HG03139 (cell line): ENCODE measurements around the gene NELFA.

Experiments used
- ATAC-seq: cut with Tn5 transposase; IDR thresholded peaks from one replicate; pipeline ENCODE4 v1.9.1; 2021; ENCODE audit not compliant: unreplicated experiment

The NELFA gene

DNA sequence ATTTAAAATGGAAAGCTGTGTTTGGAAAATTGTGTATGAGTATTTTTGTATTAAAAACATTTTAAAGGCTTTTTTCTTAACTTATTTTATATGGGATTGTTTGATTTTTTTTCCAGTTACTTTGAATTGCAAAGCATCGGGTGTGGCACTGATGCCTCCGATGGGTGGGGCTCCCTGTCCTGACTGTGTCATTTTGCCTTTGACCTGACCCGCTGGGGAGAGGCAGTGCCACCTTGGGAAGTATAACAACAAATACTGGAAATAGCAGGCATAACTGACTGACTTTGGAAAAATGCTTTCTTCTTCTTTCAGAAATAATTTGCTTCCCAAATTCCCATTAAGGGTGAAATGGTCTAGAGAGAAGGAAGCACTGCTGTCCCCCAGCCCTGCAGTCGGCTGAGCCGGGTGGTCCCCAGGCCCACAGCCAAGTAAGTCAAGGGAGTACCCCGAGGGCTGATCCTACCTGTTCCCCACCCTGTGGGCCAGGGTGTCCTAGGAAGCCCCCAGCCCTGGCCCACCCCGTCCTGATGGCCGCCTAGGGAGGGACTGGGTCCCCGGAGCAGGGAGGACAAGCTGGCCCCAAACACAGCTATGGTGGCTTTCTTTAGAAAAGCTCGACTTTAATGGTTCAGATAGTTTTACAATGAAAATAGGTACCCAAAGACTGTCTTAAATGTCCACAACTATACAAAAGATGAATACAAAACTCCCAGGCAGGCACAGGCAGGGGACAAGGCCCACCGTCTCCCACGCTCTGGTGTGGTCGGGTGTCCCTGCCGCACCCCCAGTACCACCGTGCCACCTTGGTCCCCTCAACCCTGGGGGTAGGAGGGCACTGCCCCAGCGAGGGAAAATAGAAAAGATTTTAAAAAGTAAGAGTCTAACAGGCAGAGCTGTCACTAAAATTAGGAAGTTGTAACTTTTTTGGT, 26.4 kb downstream of the NELFA start:
- no peak for ATAC-seq

DNA sequence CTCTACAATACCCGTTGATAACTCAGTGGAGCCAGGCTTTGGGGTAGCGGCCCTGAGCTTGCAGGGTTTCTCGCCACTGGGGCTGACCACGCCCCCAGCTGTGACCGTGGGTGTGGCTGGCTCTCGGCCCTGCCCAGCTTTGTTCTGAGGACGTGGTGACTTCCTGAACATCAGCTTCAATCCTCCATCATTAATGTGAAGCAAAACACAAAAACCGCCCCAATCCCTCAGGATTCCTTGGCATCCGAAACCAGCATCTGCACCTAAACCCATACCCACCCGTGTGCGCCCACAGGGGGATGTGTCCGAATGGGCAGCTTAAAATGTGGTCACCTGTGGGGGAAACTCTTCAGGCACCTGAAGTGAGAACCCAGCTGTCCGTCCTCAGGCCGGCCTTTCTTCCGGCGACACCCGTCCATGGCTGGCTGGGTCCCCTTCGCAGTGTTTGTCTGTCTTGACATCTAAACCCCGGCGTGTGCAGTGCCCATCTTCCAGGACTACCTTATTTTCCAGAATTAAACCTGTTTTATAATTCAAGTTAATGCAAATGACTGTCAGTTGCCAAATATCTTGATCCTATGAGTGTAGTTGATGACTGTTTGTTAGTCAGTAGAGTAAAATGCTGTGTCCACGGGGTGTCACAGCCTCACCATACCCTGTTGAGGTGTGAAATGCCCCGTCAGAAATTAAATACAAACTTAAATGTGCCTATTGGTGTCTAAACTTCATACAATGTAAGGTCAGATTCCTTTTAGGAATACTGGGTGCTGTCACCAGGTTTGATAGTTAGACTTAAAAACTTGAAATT, 27.3 kb downstream of the NELFA start:
- no peak for ATAC-seq

DNA sequence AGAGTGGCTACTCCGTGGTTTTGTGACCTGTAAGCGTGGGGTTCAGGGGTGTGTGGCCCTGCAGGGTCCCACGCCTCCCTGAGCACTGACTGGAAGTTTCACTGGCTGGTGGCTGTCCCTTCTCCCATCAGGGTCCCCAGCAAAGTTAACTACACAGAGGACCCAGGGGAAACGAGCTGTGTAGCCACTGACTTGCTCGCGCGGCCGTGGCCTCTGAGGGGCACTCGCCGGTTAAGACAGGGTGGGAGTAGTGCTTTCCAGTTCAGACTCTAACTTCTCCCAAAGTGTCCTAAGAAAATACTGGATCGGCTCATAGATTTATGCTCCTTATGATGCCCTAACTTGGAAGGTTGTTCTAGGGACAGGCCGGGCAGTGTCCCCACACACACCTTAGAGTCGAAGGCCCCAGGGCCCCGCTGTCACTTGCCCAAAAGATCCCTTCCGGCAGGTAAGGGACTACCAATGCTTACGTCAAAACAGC, 28.2 kb downstream of the NELFA start:
- no peak for ATAC-seq

DNA sequence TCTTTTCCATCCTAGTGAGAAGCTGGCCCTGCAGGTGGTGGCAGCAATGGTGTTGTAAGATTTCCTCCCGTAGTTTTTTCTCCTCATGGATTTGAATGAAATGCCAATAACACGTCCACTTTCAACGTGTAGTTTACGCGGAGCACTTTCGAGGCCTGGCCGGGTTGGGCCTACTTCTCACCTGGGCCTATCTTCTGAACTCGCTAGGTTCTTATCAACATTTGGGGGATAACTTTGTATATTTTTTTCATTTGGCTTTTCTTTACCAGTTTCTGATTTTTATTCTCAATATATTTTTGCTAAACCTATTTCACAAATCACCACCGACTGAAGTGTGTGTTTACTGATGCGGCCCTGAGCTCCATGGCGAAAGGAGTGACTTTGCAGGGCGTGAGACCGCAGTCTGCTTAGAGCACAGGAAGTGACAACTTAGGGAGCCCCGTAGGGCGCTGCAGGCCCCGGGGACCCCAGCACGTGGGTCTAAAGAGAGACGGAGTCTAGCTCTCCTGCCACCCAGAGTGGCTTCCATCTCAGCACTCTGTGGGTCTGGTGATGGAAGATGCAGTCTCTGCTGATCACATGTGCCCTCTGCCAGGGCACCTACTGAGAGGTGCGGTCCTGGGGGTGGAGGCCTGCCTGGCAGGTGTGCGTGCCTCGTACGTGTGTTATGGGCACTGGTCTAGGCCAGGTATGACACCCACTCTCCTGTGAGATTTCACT, 29.1 kb downstream of the NELFA start:
- no peak for ATAC-seq

DNA sequence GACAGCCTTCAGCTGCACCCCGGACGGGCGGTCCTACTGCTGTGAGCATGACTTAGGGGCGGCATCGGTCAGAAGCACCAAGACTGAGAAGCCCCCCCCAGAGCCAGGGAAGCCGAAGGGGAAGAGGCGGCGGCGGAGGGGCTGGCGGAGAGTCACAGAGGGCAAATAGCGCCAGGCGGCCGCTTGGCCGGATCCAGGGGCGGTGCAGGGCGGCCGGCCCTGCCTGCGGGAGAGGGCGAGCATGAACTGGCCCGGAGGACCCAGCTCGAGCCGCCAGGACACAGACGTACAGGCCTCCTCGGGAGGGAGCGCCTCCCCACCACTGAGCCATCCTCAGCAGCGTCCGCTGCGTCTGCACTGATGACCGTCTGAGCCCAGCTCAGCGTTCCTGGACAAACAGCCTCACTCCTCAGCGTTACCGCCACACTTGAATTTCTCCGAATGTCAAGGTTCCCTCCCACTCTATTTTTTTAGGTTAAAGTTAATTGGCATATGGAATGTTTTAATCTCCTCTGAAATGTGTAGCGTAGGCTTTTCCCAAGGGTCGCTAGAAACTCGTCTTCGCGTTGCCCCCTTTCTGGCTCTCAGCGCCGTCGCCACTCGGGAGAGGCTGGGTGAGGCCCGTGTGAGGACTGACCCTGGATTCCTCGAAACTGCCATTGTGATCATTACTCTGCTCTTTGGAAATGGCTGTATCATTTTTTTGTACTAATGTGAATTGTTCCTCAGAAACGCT, 29.9 kb downstream of the NELFA start:
- ATAC-seq, result no peak

DNA sequence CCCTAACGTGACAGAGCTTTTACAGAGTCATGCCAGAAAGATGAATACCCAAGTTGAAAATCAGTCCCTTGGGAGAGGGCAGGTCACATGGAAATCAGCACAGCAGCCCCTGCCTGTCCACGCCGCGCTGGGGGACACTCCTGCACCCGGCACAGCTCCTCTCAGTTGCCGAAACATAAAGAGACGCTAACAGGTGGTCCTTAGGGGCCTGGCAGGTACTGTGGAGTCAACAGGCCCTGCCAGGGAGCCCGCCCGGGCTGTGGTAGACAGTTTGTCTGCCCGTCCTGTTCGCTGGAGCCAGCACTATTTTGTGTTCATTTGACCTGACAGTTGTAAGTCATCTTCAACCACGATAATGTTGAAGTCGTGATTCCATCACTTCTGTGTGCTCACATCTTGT, 30.5 kb downstream of the NELFA start:
- no peak for ATAC-seq

DNA sequence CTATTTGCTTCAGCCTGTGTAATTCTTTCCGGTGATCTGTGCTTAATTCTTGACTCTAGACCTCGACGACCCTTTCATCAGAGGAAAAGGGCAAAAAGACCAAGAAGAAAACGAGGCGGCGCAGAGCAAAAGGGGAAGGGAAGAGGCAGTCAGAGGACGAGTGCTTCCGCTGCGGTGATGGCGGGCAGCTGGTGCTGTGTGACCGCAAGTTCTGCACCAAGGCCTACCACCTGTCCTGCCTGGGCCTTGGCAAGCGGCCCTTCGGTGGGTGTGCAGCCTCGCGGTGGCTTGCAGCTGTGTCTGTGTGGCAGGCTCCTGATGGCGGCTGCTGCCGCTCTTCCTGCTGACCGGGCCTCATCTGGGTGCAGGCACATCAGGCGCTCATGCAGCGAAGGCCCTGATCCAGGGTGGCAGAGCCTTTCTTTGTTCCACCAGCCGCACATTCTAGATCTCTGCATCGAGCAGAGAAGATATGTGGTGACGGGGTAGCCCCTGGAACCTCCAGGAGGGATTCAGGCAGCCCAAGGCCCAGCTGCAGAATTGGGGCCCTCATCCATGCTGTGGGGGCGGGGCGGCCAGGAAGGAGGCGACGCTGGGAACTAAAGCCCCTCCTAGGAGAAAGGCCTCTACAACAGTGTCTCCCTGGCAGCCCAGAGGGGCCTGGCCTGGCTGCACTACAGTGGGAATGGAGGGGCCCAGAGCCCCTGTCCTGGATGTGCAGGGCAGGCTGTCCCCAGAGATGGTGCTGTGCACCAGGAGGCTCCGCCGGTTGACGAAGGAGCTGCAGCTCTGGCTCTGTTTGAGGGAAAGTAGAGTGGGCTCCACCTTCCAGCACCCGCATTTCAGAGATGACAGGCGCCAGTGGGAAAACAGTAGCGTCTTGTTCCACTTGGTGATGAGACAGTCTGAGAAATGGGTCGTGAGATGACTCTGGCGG, 32.1 kb downstream of the NELFA start:
- ATAC-seq, result no peak

DNA sequence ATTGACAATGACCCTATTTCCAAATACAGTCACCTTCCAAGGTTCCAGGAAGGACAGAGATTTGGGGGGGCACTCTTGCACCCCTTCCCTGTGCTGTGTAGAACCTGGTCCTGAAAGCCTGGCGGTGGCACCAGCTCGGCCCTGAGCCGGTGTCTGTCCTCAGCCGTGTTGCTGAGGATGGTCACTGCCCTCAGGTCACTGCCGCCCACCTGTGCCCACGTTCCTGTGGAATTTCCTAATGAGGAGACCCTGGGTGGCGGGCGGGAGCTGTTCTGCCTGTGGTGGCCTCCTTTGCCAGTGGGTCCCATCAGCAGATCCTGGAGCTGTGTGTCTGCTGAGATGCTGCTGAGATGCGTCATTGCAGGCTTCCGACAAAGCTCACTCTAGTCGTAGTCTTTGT, 32.9 kb downstream of the NELFA start:
- no peak for ATAC-seq

DNA sequence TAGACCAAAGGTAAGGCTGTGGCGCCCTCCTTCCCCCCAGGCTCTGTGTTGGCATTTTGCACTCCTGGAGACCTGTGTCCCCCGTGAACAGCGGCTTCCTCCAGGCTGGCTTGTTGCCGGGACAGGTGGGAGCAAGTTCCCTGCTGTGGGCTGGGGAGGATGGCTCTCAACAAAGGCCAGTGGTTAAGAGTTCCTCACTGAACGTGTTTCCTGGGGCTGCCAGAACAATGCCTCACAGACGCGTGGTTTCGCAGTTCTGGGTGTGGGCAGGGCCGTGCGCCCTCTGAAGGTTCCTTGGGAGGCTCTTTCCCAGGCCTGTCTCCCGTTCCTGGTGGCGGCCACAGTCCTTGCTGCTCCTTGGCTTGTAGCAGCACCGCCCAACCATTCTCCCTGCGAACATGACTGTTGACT, 33.4 kb downstream of the NELFA start:
- ATAC-seq, result no peak

DNA sequence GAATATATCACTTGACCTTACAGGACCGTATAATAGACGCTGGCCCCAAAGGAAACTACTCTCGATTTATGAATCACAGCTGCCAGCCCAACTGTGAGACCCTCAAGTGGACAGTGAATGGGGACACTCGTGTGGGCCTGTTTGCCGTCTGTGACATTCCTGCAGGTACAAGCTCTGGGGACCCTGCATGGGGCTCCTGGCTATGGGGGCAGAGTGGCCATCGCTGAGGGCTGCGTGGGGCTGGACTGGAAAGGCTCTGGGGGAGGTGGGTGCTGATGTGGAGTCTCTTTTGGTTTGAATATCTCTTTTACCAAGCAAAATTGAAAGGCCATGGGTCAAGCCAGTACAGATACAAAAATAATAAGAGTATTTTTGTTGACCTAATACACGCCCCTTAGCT, 33.9 kb downstream of the NELFA start:
- ATAC-seq, result no peak

DNA sequence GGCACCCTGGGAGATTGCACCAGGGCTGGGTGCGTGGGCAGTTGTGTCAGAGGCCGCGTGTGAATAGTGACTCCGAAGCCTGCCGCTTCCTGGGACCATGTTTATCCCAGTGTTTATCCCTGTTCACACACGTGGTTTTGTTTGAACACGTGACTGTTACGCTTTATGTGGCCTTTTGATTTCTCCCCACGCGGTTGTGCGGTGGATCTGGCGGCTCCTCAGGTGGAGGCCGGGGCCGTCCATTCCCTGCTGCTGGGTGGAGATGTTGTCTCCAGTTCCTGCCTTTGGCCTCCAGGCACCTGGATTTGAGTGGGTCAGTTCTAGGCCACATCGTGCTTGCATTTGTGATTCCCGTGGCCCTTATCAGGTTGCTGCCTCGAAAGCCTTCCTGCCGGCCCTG, 35.1 kb downstream of the NELFA start:
- no peak for ATAC-seq

DNA sequence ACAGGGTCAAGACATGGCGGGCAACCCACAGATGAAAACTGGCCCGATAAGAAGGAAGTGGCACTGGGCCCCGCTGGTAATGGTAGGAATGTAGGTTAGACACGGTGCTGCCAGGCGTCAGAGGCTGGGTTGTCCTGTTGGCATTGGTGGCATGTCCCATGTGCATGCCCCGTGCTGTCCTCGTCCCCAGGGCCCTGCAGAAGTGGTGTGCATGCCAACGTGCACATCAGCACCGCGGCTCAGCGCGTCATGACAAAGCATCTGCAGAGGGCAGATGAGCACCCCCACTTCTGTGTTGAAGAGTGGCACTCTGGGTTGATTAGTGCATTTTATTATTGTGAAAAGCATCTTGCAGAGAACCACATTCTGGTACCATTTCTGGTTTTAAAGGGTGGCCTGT, 35.6 kb downstream of the NELFA start:
- ATAC-seq, result no peak

DNA sequence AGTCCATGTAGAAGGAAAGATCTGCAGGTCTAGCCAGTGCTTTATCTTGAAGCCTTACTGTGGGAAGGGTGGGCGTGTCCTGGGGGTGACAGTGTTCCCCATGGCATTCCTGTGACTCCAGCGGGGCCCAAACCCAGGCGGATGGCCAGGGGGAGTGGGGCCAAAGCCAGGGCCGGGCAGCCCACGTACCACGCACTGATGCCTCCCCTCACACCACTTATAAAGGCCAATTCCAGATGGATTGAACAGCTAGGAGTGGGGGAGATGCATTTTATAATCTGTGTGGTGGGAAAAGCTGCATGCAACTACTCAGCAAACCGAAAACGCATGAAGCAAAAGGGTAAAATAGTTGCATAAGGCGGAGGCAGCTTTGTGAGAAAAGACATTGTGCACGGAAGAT, 36.4 kb downstream of the NELFA start:
- no peak for ATAC-seq

DNA sequence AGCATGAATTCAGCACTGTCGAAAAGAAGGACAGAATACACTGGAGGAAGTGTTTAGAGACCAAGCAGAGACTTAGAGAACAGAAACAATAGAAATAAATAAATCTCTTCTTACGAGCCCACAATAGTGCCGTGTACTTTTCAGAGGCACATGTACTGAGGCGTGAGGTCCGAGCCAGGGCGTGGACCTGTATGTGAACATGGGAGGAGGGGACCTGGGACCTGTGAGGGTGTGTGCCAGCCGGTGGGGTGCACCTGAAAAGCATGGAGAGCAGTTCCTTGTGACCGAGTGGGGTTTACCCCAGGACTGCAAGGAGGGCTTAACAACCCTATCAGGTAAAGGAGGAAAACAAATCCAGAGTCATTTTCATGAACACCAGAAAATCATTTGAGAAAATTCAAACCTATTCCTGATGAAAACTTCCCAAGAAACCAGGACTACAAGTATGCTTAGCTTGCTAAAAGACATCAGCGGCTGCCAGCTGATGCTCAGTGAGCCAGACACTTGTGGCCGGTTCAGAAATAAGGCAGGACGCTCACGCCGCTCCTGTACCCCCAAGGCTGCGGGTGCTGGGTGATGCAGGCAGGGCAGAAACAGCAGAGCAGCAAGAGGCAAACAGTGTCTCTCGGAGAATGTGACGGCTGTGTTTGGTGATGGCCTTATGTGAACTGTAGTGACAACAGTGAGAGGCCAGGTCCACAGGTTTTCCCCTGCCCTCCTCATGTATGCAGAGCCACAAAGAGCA, 37.1 kb downstream of the NELFA start:
- ATAC-seq, result no peak

DNA sequence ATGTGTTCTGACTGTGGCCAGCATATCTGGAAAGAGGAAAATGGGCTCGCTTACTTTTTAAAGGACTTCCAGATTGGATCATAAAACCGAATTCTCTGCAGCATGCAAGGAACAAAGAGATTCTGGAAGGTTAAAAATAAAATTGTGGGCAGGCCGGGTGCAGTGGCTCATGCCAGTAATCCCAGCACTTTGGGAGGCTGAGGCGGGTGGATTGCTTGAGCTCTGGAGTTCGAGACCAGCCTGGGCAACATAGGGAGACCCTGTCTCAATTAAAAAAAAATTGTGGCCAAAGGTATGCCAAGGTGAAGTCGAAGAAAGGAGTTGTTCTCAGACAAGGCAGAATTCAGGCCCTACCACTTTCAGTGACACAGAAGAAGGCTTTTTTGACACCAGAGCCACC, 37.8 kb downstream of the NELFA start:
- ATAC-seq, result no peak

DNA sequence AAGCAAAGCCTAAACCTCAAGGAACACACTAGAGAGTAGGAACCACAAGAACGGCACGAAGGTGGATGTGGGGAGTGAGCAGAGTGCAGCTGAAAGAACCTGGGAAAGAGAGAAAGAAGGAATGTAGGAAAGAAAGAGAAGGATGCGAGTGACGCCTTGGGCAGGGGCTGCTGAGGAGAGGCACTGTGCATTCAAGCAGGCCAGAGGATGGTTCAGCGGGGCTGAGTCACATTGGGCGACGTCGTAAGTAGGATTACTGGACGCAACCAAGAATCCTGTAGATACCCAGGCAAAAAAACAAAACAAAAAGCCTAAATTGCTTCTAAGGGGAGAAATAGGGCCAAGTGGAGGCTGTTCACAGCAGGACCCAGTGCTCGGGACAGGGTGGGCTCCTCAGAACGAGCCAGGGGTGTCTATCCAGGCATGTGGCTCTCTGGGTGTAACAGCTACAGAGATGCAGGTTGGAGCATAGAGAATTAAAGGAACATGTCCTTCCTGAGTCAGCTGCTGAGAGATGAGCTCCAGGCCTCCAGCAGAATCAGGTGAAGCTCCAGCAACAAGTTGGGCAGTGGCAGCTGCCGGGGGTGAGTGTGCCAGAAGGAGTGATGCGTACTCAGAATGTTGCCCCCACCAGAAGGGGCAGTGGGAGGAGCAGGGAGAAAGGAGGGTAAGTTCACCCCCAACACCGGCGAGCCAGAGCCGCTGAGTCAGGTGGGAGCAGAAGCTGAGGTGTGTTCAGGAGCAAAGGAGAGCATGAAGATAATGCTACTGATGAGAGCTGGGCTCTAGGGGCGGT, 38.6 kb downstream of the NELFA start:
- ATAC-seq, result no peak

DNA sequence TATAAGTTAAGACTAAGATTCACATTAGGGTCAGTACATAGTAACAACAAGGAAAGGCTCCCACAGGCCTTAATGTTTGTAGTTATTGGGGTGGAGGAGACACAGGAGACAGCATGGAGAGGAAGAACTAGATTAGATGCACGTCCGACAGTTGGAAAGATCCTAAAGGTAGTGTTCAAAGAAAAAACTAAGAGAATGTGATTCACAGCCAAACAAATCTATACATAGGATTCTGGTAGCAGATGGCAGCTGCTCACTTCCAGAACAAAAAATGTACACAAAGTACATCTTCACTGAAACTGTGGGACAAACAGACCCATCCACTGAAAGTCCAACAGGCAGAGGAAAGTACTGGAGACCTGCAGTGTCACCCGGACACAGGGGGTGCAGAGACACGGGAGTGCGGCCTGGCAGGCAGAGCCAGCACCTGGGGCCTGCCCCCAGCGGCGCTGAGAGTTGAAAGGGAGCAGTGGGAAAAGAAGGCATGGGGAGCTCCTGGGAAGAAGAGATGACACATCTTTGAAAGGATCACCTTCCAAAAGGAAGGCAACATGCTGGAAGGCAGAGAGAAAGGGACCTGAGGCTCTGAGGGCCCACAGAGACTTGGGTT, 40.0 kb downstream of the NELFA start:
- ATAC-seq, result no peak
